ENCODE data around the gene PRICKLE2.
A peak's percentile ranks its signal among the peaks of the same experiment; 100 is the strongest.

Gene PRICKLE2

DNA sequence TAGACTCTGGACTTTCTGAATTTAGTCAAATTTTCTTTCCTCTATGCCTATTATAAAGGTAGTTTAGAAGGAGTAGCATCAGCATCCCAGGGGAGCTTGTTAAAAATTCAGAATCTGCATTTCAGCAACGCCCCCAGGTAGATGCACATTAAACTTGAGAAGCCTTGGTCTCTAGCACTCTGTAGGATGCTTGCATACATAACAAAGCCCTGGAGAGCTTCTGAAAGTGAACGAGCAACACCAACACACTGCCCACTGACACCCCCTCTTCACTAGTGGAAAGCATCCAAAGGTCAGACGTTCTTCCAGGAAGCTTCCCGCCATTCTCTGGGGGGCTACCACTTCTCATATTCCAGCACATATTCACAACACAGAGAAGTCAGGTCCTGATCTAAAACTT lies 6.5 kb downstream of the PRICKLE2 start:
- DNase-seq, result no peak

DNA sequence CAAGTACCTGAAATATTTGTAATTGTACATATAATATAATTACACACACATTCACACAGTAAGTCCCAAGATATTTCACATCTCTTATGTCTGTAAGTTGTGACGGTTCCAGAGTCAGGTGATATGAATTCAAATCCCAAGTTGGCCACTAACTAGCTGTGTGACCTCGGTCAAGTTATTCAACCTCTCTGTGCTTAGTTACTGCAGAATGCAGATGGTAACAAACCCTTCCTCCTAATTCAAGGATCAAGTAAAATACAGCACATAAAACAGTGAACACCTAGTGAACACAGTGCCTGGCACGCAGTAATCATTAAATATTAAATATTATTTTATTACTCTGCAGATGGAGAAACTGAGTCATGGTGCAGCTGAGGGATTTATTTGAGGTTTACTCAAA lies 6.9 kb downstream of the PRICKLE2 start:
- DNase-seq, result no peak

DNA sequence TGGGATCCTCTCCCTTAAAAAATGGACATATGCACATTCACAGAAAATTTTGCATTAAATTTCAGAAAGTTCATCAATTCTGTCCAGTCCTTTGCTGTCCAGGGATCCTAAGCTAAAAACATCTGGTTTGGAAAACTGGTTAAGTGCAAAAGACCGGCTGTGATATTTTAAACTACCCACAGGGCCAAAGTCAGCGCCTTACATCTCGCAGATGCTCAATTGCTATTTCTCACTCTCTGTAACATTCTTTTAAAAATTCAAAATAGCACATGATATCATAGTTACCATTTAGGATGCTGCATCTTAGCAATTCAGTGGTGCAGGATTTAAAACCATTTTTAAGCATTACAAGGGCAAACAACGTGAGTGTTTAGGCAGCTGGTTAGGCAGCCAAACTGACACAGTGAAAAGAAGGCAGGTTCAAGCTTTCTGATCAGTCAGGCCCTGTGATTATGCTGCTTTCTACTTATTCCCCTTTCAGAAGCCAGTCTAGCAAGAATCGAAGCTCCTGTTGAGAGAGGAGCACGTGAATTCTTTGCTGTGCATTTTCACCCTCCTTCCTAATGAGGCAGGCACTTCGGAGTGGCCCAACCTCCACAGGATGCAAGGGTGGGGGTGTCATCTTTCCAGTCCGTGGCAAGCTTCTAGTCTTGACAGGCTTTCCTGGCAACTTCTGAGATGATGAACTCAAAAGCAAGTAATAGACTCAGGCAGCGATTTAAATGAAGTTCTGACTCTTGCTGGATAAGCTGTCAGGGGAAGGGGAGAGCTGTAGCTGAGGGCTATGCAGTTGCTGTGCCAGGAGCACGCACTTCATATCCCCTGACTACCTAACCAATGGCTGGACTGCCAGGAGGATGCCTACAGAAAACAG lies 8.8 kb downstream of the PRICKLE2 start:
- DNase-seq, result peak; percentile 71

DNA sequence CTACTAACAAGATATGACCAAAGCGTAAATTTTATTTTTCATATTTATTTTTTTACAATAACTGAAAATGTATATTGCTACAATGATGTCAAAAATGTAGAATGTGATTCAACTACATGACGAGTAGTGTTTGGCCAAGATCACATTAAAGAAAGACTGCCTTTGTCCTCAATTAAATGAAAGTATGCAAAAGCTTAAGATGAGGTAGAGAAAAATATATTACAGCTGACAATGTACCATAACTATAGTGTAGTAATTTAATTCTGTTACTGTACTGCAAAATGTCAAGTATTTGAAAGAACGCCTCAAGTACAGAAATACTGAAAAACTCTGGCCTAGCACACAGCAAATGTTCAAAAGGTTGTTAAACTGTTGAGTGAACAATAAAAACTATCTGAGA lies 9.7 kb downstream of the PRICKLE2 start:
- no peak for DNase-seq

DNA sequence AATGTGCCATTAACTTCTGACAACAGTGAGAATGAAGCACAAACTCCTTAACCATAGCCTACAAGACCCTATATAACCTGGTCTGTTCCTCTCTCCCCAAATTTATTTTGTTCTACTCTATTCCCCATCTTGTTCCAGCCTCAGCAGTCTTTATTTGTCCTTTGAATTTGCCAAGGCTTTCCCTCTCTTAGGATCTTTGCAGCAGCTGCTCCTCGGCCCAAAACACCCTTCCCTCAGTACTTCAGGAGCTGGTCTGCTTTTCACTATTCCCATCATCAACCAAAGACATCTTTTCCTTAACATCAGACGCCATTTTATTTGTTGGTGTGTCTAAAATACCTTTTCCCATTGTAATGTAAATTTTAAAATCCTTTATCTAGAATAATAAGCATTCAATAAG lies 10.2 kb downstream of the PRICKLE2 start:
- no peak for DNase-seq

DNA sequence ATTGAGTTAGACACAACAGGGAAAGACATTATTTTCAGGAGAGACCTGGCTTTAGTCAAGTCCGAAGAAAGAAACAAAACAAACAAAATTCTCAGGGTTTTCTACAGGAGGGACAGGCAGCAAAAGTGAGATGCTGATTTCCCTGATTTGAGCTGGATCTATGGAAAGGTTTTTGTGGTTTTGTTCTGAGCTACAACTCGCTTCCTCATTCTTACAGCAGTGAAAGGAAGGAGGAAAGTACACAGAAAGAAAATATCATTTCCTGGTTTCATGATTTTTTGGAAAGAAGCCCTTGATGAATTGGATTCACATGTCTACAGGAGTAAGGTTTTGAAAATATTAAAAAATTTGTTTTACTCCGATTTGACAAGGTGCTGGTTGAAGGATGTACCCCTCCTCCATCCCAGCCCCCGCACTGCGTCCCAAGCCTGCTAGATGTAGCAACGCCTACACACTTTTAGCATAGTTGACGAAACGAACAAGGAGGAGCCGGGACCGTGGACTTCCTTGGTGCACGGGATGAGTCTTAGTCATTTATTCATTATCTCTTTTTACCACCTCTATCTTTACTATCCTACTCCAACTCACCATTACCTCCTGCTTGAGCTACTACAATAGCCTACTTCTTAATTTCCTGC lies 10.8 kb downstream of the PRICKLE2 start:
- DNase-seq, result peak; percentile 56

DNA sequence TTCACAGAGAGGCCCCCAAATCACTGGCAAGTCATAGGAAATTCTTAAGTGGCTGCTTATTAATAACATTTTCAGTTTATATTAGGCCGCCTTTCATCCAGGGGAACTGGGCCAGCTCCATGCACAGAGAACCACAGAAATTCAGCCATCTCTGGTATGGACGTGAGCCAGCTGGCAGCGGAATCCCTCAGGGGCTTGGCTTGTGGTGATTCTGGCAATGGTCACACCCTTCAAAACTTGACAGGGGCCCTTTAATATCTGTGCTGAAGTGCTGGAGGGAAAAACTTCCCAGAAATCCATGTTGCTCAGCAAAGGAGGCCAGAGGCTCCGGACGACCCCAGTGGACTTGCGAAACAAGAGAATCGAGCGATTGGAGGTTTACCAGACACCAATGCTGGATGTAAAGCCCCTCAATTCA lies 11.3 kb downstream of the PRICKLE2 start:
- peak; percentile 94 for DNase-seq

DNA sequence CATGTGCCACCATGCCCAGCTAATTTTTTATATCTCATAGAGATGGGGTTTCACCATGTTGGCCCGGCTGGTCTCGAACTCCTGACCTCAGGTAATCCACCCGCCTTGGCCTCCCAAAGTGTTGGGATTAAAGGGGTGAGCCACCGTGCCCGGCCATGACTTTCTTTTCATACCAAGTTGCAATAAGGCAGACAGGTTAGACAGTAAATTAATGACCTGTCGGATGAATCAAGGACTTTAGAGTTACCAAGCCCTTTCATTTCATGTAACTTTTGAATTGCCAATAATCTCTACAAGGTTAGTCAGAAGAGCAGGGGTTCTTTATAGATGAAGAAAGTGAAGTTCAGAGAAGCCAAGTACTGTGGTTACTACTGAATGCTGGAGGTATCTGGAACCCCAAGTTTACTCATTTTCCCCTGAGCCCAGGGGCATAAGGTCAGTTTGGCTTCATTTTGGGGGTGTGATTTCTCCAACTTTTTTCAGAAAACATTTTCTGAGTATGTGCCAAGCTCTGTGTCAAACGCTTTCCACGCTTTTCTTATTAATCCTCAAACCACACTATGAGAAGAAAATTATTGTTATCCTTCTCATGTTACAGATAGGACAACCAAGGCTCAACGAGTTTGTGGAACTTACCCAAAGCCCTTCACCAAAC lies 11.9 kb downstream of the PRICKLE2 start:
- DNase-seq, result no peak

DNA sequence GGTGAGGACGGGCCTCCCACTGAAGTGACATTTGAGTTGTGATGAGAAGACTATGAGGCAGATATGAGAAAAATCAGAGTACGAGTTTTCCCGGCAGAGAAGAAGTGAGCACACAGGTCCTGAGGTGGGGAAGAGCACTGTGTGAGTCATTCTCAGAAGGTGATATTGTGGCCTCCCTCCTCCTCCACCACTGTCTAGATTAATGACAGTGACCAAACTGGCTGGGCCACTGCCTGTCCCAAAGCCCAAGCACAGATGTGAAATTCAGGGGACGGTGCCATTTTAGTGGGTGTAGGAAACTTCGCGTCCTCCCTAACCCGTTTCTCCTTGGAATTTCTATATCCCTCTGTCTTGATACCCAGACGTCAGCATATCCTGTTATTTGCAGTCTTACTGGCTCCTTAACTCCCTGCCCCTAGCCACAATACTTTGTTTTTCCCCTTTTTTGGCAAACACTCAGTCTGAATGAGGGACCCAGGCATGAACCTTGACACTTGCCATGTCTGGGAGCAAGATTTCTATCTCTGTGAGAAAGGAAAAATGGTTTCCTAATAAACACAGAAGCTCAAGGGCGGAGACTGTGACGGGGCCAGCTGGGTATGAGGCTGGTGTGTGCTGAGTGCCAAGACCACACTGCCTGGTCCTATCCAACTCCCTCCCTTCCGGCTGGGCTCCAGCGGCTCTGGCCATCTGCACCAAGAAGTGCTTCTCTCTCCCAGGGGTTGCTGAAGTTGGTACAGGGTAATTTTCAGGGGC lies 15.2 kb downstream of the PRICKLE2 start:
- no peak for DNase-seq

DNA sequence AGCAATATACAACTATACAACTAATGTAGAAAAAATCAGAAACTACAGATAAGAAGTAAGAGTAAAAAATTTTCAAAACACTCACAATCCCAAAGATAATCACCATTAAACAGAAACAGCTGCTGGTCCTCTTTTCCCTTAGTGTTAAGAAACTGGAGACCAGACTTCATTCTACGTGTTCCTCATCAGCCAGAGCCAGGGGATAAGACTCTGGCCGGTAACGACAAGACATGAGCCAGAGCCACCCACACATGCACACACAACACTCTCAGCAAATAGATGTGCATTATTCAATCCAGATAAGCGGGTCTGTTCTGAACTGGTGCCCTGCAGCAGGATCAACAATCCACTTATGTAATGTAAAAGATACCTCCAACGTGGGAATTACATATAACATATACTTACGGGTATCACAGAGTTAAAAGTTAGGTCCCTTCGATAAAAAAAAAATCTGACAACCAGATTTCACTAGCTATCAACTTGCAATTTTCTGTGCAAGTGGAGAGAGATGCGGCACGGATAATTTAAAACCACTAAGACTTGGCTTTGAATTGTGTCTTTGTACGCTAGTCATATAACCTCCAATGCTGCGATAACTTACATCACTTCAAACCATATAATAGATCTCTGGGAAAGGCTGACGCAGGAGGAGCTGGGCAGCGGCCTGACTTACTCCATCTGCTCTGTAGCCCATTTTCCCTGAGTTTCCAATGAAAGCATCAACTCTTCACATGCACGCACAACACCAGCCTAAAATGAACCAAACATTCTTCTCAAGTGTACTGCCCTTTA lies 17.8 kb downstream of the PRICKLE2 start:
- DNase-seq, result peak; percentile 77

DNA sequence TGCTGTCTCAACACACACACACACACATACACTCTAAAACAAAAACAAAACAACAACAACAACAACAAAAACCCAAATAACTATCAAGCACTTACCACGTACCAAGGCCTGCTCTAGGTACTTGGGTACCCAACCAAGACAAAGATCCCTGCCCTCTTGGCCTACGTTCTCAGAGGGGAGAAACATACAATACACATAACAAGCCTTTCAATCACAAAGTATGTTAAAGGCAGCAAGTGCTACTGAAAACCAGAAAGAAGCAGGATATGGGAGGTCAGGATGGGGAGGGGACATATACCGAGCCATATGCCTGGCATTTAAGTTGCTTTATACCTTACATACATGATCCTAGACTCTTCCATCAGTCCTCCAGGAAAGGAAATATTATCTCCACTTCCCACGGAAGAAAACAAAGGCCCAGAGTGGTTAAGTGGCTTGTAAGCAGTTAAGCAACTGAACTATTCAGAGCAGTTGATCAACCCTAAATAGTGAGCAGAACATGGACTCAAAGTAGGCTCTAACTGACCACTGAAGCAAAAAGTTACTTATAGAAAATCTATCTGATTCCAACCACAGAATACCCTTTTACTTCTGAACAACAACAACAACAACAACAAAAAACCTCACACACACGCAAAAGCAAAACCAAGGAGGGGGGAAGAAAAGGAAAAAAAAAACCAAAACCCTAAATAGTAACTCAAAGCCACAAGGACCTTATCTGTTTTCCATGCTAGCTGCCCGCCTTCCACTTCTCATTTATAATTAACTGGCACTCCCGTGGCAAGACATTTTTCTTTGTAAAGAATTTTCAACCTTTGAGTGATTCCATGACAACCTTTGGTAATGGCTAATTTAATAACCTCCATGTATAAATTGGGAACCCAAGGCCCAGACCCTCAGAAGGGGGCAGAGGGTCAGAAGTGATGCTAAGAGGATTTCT lies 21.0 kb downstream of the PRICKLE2 start:
- no peak for DNase-seq

DNA sequence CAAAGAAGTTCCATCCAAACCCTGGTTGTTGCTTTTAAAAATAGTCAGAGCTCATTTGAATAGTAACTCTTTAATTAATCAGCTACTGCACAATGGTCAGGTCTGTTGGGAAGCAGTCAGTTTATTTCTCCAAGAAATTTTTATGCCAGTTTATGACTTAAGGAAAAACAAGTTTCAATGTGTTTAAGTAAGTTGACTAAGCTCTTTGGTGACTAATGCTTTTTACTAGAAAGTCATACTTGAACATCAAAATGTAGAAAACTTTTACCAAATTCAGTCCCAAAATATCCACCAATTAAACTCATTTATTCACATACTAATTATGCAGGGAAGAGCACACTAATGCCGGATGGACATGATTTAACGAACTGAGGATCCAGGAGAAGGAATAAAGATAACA lies 22.1 kb downstream of the PRICKLE2 start:
- DNase-seq, result no peak

DNA sequence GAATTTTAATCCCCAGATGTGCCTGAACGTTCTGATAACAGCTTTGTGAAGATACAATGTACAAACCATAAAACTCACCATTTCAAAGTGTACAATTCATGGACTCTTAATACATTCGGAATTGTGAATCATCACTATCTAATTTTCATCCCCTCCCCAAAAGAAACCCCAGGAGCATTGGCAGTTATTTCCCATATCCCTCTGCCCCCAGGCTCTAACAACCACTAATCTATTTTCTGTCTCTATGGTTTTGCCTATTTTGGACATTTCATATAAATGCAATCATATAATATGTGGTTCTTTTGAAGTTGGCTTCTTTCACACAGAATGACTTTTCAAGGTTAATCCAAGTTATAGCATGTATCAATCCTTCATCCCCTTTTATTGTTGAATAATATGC lies 25.3 kb downstream of the PRICKLE2 start:
- DNase-seq, result peak; percentile 61

DNA sequence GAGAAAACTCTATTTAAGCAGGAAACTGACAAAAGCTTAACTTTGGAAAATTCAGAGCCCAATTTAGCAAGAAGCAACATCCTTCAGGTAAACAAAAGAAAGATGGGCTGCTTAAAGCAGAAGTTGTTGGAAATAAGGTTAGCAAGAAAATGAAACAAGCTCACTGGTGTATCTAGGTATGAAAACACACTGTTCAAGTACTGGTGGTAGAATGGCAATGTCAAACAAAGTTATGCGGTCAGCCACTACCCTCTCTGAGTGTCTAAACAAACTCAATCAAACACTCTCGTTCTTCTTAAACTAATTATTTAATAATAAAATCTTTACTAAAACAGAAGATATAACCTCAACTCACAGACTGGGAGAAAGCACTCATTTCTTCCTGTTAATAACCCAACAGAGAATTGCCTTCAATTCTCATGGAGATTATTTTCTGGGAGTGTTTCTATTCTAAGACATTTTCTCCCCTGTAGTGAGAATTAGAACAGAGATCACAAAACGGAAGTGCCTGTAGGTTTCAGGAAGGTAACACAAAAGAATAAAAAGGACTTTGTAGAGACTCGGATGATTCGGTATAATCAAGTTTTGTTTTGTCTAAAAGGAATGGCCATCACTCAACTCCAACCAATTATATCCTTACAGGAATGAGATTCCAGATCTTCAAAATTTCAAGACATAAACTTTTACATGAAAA lies 28.9 kb downstream of the PRICKLE2 start:
- DNase-seq, result no peak

DNA sequence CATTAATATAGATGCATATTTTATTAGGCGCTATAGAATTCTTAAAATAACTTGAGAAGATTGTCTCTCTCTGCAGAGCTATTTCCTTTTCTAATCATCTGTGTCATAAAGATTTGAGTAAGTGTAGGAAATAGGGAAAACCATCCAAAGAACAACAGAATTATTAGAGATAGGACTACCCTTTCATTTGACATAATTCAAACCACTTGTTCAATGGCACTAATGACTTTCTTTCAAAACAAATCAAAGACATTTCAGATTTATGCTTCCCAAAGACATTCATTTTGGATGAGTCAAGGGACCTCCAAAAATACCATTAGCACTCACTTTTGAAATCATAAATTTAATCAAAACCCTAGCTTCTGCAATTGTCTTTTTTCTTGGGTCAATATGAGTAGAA lies 29.5 kb downstream of the PRICKLE2 start:
- DNase-seq, result peak; percentile 67

DNA sequence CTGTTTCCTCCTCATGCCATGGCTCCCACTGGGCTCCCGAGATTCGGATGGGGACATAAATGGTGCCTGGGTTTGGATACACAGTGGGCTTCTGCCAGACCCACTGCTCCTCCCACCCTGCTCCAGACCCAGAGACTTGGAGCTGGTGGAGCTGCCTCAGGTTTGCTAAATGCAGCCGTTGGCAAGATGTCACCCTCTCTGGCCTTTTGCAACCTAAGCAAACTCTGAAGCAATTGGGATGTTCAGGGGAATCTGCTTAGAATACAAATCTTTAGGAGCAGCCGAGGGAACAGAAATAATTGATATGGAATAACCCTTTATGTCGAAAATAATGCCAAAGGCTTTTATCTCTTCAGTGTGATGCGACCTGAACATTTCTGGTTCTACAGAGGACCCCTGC lies 33.4 kb downstream of the PRICKLE2 start:
- DNase-seq, result no peak

DNA sequence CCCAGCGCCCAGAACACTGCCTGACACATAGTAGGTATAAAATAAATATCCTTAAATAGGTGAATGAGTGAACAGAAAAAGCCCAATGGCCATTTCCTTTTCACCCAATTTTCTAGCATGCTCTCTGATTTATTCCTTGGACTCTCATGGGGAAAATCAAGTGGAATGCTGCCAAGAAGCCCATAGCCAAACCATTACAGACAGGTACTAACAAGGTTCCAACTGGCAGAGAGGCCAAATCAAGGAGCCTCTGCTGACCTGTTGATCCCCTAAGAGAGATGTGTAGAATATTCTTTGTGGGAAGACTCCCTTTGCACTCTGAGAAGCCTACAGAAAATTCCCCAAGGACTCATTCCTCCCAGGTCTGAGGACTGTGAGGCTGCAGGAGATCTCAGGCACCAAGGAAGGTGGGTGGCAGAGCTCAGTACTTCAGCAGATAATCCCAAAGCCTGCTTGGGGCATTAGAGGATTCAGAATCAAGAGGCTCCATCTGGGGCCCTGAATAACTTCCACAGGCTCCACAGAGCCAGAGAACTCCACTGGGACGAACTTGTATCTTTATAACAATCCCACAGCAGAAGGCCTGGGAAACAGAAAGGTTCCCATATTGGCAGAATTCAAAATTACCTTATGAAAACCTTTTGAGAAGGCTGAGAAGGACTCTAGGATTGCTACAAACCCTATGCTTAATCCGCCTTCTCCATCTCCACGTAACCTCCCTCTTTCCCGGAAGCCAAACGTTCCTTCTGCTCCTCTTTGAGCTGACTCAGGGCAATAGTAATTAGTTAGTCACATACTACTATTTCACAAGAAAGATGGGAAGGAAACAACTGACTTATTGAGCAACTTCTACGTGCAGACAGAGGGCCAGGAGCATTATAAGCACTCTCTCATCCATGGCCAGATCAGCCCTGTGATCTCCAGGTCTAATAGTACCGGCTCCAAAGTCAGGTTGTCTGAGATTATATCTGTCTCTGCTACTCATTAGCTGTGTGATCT lies 34.5 kb downstream of the PRICKLE2 start:
- DNase-seq, result peak; percentile 91

DNA sequence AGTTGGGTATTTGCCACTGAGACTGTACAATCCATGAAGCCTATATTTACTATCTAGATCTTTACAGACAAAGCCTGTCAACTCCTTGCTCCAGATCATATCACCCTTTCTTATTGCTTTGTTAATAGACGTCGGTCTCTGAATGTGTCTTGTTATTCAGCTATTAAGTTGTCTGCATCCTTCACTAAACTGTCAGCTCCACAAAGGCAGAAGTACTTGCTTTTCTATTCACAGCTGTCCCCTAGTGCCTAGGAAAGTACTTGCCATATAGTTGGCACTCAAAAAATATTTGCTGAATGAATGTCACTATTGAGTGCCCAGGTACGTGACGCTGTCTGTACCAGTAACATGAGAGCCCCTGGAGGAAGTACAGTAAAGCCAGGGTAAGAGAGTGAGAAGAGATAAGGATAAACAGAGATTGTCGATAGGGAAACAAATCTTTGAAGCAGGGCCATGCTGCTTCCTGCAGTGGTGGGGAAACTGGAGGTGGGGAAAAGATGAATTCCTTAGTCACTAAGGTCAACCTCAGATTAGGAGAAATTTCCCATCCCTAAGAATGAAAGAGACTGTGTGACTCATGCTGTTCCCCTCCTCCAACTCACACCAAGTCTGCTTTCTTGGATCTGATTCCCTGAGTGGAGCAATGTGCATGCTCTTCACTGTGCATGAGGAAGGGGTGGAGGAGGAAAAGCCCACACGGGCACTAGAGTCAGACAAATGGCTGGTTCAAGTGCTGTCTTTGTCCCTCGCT lies 36.3 kb downstream of the PRICKLE2 start:
- peak; percentile 92 for DNase-seq
